Stimulated activated CD4-positive, alpha-beta T cell treated with anti-CD3 and anti-CD28 coated beads, Interleukin-15, amount 100 ng/mL, for 1 hour (primary cell): ENCODE results near the gene DIP2C.
"Not testable (repeated sequence)": the region's sequence is repeated elsewhere in the genome, so short reads cannot be mapped to it uniquely, and the experiment has no call there.

Experiments used
- DNase-seq, 2 donors: peaks; one replicate each; pipeline ENCODE4 v3.0.0-alpha.2; 2020; ENCODE audit warnings: low read depth in 1 of 2, low spot score in 1 of 2

DIP2C gene

DNA sequence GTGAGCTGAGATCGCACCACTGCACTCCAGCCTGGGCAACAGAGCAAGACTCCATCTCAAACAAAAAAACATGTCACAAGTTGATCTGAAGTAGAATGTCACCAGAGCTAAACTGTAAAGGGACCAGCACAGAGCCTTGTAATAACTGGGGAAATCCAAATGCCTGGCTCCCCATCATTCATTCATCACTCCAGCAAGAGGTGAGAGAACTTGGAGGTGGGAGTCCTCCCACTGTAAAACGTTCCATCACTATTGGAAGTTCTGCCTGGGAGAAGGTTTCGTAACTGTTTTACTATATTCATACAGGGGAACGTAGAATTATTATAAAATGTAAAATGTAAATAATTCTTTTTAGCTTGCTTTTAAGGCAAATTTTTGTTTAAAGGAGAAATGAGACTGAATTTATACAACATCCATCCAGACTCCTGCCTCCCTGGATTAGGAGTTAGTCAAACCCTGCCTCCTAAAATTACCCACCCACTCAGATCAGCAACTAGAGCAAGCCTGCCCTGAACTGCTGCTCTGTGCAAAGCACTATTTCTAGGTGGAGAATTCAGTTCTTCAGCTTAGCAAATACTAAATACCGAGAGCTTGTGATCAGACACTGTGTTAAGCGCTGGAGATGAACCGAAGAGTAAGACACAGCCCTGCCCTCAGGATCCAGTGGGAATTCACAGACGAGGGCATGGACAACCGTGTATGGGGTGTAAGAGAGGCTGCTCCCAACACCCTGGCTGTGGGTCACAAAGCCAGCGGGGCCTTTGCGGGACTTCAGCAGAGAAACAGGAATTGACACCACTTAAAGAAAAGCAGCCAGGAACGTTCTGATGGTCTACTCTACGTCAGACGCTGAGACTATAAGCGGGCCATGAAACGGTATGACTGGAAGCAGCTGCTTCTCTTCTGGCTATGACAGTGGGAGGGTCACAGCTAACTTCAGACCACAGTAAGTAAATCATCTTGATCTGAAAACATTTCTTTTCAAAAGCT, 345.9 kb downstream of the DIP2C start:
- no peak for DNase-seq

DNA sequence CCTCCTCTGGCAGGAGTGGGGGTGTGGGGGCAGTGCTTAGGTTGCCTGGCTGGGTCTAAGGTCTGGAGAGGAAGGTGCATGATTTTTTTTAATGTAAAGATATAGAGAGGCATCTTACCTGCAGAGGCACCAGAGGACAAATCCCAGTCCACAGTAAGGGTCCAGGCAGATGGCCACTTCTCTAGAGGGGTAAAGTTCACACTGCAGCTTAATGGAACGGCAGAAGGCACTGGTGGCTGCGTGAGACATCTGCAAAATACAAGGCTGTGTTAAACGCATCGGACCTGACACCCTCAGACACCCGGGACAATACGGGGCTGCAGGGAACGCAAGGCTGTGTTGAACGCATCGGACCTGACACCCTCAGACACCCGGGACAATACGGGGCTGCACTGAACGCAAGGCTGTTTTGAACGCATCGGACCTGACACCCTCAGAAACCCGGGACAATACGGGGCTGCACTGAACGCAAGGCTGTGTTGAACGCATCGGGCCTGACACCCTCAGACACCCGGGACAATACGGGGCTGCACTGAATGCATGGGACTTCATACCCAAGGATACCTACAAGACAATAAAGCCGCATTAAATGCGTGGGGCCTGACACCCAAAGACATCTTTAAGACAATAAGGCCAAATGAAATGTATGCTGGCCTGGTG, 348.3 kb downstream of the DIP2C start:
- no peak for DNase-seq

DNA sequence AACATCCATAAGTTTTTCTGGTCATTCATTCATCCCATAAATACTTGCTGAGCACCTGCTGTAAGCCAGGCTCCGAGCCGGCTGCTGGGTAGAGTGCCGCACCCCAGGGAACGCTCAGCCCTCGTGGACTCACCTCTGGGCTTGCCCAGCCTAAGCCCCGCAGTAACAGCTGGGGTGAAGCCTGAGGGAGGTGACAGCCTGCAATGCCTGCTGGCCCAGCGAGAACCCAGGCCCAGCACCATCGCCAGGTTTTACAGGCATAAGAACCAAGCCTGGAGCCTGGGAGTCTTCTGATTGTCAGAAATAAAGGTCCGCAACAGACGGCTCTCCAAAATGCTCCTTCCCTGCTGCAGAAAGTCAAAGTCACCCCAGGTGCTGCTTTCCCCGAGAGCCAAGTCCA, 348.8 kb downstream of the DIP2C start:
- no peak for DNase-seq

DNA sequence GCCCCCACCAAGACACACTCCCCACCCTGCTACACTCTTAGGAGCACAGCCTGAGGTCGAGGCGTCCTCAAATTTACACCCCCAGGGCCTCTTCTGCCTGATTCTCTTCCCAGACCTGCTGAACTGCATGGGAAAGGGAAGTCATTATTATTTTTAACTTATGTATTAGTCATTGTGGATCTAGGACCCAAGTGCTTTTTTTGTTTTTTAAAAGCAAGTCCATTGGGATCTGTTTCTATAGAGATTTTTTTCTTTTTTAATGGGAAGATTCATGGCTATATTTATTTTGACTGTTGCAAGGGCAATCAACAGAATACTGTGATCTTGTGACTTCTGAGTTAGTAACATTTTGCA, 350.5 kb downstream of the DIP2C start:
- DNase-seq: no peak

DNA sequence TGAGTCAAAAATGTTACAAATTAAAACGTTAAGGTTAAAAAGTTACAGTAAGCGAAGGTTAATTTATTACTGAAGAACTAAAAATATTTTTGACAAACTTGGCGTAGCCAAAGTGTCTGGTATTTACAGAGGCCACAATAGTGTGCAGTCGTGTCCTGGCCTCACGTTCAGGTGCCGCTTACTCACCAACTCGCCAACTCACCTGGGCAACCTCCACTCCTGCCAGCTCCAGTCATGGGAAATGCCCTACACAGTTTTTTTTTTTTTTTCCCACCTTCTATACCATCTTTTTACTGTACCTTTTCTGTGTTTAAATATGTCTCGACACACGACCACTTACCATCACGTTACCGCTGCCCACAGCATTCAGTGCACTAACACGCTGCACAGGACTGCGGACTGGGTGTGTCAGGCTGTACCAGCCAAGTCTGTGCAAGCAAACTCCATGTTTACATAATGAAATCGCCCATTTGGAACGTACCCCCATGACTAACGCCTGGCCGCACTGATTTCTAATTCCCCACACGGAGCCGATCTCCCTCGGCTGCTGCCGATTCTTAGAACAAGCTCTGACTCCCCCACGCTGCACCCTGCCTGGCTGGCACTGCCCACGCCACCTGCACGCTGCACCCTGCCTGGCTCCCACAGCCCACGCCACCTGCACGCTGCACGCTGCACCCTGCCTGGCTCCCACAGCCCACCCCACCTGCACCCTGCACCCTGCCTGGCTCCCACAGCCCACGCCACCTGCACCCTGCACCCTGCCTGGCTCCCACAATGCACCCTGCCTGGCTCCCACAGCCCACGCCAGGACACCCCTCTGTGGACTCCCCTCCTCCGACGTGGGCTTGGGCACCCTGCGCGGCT, 351.1 kb downstream of the DIP2C start:
- no peak for DNase-seq

DNA sequence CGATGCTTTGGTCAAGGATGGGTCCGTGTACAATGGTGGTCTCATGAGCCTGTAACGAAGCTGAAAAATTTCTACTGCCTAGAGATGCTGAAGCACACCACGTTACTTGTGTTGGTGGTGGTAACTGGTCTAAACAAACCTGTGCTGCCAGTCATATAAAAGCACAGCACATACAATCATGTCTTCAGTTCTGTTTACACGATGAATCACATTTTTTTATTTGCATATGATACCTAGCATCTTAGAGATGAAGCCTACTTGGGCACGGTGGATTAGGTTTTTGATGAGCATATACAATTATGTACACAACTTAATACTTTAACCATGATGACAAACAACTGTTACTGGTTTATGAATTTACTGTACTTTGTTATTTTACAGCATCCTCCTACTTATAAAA, 353.2 kb downstream of the DIP2C start:
- no peak for DNase-seq

DNA sequence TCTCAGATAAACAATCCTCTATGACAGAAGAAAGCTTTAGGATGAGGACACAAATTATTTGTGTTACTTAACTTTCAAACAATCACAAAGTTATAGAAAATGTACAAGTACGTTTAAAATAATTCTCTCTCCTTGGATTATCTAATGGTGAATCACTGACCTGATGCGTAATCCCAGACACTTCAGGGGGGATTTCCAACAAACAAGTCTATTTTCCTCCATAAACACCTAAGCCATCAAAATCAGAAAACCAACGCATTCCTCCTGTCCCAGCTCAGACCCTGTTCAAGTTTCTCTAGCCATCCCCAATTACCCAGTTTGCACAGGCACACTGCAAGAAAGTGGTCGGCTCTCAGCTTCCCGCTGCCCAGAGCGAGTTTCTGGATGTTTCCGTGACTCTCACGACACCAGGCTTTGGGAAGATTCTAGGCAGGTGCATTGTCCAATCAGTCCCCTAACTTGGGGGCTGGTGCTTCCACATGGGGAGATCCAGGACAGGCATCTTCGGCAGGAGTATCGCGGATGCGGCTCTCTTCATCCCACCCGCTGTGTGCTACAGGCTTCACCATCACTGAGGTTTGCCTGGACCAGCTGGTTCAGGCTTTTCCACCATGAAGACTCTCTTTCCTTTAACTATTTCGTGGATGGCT, 354.2 kb downstream of the DIP2C start:
- no peak for DNase-seq

DNA sequence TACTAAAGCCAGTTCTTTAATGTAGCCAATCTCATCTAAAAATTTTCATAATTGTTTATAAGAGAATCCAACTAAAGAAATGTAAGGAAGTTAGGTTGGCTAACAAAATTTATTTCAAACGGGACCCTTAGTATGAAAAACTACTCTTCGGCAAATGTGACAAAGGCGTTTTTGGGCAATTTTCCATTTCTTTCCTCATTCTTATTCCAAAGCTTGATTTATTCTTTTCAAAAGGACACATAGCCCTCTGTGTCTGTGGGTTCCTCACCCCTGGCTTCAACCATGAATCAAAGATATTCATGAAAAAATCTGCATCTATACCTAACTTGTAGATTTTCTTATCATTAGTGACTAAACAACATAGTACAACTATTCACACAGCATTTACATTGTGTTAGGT, 358.3 kb downstream of the DIP2C start:
- no peak for DNase-seq

DNA sequence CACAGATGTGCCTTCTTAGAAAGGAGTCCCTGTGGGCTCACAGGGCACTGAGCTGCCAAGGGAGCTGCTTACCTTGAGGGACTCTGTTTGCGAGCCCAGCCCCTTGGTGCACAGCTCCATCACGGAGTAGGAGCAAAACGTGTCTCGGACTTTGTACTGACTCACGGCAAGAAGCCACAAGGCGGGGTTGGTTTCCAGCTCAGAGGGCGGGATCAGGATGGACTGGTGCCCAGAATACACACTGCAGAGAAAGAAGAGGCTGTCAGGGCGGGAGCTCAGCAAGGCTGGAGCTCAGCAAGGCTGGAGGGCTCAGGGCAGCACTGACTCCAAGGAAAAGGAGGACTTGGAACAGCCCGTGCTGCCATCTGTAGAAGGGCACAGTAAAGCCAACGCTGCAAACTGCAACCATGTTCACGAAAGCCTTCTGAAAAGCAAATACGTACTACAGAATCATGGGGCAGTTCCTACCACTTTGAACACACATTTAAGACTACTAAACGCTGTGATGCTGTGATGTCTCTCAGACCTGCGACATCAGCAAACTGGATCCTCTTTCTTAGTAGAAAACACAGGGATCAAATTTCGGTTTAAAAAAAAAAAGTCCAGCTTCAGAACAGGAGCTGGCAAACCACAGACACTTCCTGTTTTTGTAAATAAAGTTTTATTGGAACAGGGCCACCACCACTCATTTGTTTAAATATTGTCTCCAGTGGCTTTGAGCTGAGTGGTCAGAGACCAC, 359.9 kb downstream of the DIP2C start:
- no peak for DNase-seq

DNA sequence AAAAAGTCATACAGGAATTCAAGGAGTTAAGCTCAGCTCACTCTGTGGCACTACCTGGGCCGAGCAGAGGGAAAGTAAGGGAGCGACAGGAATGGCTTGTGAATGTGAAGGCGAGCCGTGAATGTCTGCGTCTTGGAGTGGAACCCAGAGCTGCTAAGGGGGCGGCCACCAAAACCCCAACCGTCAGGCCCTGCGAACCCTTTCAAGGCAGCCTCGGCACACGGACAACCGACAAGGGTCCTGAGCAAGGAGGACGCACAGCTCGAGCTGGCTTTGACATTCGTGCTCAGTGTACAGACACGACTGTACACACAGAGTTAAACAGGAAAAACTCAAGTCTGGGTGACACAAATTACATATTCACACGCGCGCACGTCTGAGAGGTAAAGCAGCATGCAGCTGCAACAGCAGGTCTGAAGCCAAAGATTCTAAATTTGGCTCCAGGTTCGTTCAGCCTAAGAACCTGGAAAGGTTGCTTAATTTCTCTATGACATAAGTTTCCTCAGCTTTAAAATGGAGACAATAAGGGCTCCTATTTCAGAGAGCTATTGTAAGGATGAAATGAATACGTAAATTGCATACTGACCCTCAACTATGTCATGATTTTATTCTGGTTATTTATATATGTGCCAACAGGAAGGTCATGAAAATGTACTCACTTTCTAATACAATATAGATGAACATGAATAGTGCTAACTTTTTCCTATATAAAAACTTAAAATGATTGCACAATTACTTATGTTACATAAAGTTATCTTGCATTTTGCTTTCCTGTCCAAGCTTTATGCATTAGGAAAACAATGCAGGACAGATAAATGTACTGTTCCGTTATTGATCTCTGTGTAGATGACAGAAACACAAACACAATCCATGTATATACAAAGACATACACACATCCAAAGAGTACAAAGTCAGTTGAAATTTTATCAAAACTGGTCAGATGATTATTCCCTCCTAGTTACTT, 361.3 kb downstream of the DIP2C start:
- DNase-seq: no peak

DNA sequence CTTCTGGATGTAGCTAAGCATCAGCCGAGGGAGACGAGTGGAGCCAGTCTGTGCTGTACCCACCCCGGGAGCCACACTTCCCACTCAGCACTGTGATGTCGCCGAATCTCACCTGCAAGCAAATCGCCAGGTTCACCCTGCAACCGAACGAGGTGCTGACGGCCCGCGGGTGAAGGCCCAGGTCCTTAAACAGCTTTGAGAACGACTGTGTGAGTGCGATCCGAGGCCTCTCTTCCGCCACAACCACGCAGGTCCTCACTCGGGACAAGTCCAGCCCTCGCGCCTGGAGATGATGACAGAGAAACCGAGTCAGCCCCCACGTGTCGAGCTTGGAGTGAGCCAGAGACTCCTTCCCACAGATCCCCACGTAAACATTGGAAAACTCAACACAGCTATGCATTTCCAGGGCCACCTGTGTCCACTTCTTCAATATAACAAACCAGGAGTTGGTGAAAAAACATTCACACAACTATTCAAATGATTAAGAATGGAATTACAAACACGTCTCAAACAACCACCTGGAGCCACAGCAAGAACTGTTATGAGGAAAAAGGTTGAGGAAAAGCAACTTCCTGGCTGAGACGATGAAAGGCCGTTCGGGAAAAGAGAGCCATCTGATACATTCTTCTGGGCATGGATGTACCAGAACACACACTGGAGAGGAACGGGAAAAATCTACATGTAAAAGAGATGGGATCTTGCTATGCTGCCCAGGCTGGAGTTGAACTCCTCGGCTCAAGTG, 362.4 kb downstream of the DIP2C start:
- DNase-seq: no peak

DNA sequence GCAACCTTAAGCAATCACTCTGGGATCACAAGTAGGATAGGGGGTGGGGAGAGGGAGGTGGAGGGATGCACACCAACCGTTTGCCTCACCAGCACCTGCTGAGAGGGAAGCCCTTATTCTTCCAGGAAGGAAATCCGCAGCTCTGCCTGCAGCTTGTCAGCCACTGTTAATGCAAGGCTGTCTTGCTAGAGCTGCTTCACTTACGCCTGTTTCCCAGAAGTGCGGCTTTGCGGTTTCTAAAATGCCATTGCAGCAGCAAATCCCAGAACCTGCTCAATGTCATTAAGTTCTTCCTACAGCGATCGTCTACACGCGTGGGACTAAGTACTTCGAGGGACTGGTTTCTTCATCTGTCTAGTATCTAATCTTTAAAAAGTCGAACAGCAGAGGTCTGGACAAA, 363.1 kb downstream of the DIP2C start:
- no peak for DNase-seq

DNA sequence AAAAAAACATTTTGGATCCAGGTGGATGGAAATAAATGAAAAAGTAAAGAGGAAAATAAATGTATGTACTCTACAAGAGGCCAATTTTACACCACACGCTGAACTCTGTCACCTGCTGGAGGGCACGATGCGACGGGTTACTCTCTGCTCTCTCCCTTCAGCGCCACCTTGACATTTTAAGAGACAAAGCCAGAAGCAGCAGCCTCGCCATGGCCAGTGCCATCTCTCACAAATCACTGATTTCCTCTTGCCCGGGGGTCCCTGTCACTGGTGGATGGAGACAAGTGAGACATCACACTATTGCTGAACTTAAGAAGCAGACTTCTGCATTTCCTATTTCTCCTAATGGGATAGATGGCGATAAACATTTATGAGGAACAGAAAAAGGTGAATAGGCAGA, 364.2 kb downstream of the DIP2C start:
- DNase-seq: no peak

DNA sequence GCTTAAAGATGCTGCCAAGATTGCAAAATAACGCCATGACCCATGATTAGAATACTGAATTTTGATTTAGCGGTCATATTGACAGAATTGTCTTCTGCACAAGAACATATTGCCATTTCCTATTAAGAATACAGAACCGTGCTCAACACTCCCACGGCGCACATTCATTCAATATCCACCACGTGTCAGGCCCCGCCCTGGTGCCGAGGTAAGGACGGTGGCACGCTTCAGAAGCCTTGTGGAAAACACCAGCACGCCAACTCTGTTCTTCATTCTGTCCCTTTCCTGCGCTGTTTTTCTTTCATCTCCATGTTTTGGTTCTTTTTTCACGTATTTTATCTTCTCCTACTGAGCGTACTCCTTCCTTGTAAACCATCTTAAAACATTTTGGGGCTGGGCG, 364.9 kb downstream of the DIP2C start:
- DNase-seq: no peak

DNA sequence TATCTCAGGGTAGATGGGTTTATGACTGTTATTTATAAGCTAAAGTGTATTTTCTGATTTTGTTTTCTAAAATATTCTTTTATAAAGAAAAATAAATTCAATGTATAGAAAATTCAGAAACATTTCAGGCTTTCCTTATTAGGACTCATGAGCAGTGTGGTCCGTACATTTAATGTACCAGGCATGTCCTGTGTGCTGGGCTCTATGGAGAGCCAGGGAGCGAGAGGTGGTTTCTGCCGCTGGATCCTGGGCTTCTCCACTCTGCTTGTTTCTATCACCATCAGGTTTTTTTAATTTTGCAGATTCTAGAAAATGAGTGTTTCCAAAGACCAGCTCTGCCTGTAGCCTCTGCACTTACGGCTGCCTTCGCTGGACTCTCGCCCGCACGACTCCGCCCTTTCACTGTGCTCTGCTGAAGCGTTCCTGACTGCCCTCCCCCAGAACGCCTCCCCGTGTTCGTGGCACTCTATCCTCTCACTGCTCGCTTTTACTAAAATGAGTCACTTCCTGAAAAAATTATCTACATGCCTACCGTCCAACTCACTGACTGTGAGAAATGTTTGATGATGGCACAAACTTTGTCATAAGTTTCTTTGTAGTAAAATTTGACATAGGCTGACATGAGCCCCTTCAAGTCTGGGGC, 365.7 kb downstream of the DIP2C start:
- DNase-seq: no peak

DNA sequence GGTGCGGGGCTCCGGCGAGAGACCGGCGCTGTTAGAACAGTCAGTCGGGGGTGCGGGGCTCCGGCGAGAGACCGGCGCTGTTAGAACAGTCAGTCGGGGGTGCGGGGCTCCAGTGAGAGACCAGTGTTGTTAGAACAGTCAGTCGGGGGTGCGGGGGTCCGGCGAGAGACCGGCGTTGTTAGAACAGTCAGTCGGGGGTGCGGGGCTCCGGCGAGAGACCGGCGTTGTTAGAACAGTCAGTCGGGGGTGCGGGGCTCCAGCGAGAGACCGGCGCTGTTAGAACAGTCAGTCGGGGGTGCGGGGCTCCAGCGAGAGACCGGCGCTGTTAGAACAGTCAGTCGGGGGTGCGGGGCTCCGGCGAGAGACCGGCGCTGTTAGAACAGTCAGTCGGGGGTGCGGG, 366.4 kb downstream of the DIP2C start:
- DNase-seq: not testable (repeated sequence)

DNA sequence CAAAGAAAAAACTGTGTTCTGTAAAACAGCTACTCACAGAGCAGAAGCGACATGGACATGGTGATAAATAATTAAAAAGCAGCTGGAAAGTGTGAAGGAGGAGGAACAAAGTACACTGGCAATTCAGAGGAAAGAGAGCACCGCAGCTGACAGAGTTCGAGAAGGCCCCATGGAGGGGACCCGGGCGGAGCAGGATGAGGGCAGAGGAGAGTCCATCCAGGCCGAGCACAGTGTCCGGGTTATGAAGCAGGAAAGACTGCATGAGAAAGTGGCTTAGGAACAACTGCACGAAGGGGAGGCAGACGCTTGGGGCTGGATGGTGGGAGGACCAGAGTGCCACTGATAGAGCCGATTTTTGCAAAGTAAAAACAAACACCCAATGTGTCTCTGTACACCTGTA, 368.7 kb downstream of the DIP2C start:
- no peak for DNase-seq

DNA sequence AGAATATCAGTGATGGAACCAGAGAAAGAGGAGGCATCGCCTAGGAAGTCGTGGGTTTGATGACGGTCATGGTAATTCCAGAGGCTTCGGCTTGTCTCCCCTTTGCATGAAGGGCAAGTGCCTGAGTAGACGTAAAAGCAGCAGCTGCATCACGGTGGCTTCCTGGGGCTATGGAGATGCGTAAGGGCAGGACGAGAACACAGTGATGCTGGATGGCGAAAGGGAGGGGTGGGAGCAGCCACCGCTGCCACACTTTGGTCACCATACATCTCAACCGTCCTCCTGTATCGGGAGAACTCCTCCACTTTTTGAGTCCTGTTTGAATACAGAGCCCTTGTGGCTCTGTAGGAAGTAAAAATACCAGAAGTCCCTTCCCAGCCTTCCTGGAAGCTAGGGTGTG, 371.5 kb downstream of the DIP2C start:
- DNase-seq: no peak
